GM21526 (cell line): ENCODE data around the gene IL20RB.
A peak's percentile ranks its signal among the peaks of the same experiment; 100 is the strongest.

ENCODE experiments used
- ATAC-seq: cut with Tn5 transposase; IDR thresholded peaks from one replicate; pipeline ENCODE4 v1.9.1; 2021; ENCODE audit warnings: moderate library complexity; ENCODE audit not compliant: unreplicated experiment, low FRiP score

Gene IL20RB

GRCh38 chr3:137024348-137024747, 66.6 kb downstream of the IL20RB start:
- no peak for ATAC-seq

DNA sequence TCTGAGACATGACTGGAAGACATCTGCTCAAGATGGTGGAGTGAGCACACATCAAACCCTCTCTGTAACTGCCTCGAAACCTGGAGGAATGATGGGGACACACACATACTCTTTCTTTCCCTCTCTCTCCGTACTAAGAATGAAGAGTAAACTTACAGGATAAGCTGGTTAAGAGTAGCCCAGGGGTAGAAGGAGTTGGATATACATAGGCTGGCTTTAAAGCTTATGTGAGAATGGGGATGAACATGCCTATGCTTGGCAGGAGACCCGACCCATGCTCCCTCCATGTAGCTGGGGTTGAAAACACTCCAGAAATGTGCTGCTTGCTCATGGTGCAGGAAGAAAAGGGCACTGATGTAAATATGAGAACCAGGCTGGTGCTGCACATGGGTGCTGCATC, 68.9 kb downstream of the IL20RB start:
- ATAC-seq = no peak

DNA sequence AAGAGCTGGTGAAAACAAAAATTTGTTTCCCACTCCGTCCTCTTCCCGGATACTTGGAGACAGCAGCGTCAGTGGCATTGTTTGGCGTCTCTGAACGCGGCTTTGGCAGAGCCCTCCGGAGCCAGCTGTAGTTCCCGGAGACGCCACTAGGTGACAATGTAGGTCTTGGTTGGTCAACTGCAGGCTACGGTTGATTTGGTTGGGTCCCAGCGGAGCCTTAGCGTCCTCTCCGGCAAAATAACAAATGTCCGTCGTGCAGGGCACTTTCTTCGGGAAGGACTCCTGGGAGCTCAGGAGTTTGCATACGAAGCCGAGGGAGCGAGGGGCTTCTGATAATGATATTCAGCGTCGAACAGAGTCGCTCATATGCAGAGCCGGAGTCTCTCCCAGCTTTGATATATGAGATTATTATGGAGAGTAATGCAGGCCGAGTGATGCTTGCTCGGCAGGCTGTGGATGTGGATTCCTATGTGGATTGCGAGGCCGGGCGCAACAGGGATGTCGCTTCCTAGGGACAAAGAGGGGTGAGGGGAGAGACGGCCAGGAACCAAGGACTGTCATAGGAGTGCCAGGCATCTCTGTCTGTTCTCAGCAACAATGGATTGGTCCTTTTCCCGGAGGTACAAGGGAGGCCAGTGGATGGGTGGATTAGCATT, 74.8 kb downstream of the IL20RB start:
- peak; percentile 83 for ATAC-seq

DNA sequence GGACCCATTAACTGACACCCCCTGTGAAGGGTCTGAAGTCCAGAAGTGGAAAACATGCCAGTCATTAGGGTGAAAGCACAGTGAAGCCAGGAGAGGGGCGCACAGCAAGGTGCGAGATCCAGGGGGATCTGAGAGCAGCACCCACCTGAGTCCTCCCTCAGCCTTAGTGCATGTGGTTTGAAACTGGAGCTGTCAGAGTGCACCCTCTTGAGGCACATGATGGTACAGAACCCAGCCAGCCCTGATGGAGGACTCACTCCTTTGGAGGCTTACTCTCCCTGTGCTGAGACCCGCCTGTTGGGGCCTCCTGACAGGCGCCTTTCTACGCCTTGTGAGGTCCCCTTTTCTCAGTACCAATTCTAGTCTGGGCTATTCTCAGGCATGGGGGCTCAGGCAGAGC, 77.8 kb downstream of the IL20RB start:
- no peak for ATAC-seq

DNA sequence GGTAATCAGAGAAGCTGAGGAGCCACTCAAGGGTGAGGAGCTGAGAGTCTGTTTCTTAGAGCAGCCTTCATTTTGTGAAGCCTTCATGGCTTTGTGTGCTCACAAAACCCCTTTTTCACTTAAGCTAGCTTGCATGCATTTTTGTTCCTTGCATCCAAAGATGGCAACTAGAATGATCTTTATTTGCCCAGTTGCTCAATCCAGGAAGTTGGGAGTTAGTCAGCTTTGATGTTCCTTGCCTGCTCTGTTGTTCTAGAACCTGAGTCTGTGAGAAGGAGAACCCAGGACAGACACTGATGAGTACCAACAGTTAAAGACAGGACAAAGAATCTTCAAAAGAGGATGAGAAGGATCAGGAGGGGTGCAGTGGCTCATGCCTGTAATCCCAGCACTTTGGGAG, 81.8 kb downstream of the IL20RB start:
- ATAC-seq = no peak

DNA sequence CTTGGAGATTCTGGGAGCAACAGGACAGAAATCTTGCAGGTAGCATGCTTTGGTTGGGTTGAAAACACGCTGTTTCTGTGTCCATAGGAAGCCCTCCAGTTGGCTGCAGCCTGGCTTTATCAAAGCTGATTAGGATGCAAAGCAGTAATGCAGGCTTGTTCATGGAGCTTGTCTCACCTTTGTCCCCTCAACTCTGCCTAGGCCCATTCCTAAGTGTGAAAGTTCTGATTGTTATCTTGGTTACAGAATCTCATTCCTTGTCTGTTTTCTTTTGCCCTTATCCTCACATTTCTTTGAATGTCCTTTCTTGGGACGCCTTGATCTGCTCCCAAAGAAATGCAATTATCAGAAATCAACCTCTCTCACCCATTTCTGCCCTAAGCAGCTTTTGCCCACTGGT, 83.5 kb downstream of the IL20RB start:
- no peak for ATAC-seq

GRCh38 chr3:137041686-137042085, 83.9 kb downstream of the IL20RB start:
- no peak for ATAC-seq

DNA sequence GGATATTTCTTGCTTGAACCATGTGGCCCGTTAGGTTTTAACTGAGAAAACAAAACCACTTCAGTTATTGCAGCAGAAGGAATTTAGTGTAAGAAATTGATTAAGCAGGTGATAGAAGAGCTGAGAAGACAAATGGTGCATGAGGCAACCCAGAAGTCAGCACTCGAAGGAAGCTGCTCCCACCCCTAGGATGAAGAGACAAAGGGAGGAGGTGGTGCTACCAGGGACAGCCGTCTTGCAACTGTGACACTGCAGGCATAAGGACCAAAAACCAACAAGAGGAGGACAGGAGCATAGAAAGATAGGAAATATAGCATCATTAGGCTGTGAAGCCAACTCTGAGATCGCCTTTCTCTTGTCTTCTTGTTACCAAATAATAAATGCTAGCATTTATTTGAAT, 89.0 kb downstream of the IL20RB start:
- ATAC-seq = no peak

DNA sequence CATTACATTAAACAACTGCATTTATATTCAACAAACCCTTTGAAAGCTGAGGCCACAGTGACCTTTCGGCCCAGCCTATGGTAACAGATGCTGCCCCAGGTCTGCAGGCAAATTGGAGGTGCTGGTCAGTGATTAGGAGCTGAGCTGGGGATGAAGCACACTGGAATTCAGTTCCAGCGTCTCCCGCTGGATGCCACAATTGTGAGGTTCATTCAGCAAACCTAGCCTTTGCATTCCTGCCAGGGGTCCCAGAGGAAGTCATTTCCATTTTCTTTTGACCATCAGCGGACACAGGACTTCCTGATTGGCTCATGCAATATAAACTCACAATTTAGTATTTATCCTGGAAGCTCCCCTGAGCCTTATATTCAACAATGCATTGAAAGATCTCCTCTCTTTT, 89.5 kb downstream of the IL20RB start:
- no peak for ATAC-seq

DNA sequence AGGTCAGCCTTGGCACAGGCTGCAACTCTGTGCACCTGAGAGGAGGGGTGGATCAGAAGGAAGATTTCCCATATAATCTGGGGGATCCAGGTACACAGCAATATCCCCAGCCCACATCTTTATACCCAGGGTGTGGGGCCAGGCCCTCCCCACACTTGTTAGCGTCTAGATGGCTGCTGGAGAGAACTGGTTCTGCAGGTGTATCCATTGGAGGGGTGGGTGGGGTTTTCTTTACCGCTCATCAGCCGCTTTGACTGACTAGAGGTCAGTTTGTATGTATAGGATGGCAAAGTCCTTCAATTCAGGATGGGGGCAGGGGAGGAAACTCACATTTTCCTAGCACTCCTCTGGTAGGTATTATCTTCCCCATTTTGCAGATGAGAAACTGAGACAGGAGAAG, 92.5 kb downstream of the IL20RB start:
- ATAC-seq = no peak

GRCh38 chr3:137052298-137052697, 94.5 kb downstream of the IL20RB start:
- no peak for ATAC-seq
